ENCODE measurements around the gene CDC27.
A peak's percentile ranks its signal among the peaks of the same experiment; 100 is the strongest.

DNA sequence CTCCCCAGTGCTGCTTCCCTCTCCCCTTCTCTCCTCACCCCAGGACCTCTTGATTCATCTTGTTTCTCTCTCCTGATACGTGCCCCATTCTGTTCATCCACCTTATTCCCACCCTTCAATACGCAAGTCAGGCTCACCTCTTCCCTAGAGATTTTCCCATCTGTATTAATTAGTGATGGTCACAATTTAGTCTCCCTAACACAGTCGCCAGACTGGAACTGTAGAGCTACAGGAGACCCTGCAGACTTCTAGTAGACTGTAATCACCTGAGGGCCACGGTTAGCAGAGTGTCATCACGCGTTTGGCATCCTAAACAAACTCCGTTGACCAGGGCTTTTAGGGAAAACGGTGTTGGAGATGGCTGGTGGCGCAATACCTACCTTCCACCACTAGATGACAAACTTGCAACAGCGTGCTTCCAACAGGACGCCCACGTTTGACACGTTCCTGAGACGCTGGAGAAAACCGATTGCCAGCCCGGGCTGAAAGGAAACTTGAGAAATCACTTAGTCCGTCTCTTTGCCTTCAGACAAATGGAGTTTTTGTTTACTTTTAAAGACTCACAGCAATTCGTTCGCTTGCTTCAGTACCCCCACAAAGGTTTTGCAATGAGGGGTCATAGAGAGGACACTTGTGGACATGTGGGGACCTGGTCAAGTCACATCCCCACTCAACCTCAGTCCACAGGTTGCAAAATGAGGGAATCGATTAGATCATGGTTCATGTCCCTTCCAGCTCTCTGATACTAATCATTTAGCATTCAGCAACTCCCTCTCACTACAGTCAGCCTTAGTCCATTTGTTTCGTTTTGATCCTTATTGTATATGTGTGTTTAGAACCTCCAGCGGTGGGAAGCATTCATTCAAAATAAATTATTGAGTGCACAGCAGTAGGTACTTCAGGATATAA lies 40.7 kb upstream of the CDC27 start:
- TF ChIP-seq CTCF (IDR thresholded peaks at IDR 0.05; ENCODE audit: low read depth, low read length) (peak; percentile 90), EZH2phosphoT487 (IDR thresholded peaks at IDR 0.05; ENCODE audit: low read depth) (no peak)

All from OCI-LY3 (cell line).